ENCODE results near the gene IFNA2. TPM values are rescaled to one million over a fixed set of nuclear protein-coding genes. Genes with fewer than 3 reads are reported as not detected.

The IFNA2 gene
- total and polyA plus RNA-seq, 7 donors, result not detected

DNA sequence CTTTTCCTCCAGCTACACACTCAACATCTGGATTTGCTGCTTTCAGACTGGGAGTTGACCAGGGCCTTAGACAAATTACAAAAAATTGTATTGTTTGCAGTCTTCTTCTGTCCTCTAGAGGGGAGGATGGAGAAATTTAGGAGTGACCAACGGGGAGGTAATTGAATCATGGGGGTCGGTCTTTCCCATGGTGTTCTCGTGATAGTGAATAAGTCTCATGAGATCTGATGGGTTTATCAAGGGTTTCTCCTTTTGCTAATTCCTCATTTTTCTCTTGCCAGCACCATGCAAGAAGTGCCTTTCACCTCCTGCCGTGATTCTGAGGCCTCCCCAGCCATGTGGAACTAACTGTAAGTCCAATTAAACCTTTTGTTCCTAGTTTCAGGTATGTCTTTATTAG, 28.0 kb upstream of the IFNA2 start:
- DNase-seq, result no peak
- intact Hi-C loops (cut with DNase I), result loop anchor here in 1 of 2 donors (2.0 kb wide), 1 partner anchor 20 kb away; no protein-coding TSS in a partner anchor

DNA sequence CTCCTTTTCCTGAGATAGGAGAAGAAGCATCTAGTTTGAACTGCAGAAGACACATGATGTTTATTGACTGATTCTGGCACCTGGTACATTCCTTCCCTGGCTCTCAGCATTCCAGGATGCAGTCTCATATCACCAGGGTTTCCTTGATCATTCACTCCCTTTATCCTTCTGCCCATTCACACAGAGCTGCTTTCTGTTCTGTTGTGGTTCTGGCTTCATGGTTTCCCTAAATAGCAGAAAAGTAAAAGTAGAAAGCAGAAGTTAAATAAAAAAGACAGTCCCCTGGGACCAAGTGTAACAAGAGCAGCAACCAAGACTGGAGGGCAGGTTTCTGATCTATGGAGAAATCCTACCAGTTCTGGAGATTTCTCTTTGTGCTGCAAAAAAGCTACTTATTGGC, 26.9 kb upstream of the IFNA2 start:
- intact Hi-C loops (cut with DNase I), result loop anchor here in 1 of 2 donors (2.0 kb wide), 1 partner anchor 21 kb away; no protein-coding TSS in a partner anchor
- H3K36me3 ChIP-seq (ENCODE audit: insufficient read depth in 1 of 2, low read depth in 1 of 2), result no peaks in the 10 kb centered on the region
- peaks cover 0 to 4% (median 0%) of the 10 kb centered on the region in 3 donors for H3K27me3 ChIP-seq (ENCODE audit: insufficient read depth in 3 of 3, low read length in 2 of 3)
- no peak overlapping the region for H3K4me3 ChIP-seq
- no peak for ATAC-seq
- H3K4me1 ChIP-seq, result no peaks in the 10 kb centered on the region
- no peaks in the 10 kb centered on the region for H3K9me3 ChIP-seq
- TF ChIP-seq, protein P1, sequence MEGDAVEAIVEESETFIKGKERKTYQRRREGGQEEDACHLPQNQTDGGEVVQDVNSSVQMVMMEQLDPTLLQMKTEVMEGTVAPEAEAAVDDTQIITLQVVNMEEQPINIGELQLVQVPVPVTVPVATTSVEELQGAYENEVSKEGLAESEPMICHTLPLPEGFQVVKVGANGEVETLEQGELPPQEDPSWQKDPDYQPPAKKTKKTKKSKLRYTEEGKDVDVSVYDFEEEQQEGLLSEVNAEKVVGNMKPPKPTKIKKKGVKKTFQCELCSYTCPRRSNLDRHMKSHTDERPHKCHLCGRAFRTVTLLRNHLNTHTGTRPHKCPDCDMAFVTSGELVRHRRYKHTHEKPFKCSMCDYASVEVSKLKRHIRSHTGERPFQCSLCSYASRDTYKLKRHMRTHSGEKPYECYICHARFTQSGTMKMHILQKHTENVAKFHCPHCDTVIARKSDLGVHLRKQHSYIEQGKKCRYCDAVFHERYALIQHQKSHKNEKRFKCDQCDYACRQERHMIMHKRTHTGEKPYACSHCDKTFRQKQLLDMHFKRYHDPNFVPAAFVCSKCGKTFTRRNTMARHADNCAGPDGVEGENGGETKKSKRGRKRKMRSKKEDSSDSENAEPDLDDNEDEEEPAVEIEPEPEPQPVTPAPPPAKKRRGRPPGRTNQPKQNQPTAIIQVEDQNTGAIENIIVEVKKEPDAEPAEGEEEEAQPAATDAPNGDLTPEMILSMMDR (IDR thresholded peaks at IDR 0.05), result no peak
- H3K27ac ChIP-seq, result no peak overlapping the region
- no peak for DNase-seq

More for the DNA sequence above, 28.0 kb upstream of the IFNA2 start:
- no peak for ATAC-seq
- H3K9me3 ChIP-seq, result no peaks in the 10 kb centered on the region
- H3K36me3 ChIP-seq (ENCODE audit: insufficient read depth in 1 of 2, low read depth in 1 of 2), result no peaks in the 10 kb centered on the region
- TF ChIP-seq, protein P1 (IDR thresholded peaks at IDR 0.05), result no peak
- H3K4me3 ChIP-seq, result no peak overlapping the region
- H3K27me3 ChIP-seq (ENCODE audit: insufficient read depth in 3 of 3, low read length in 2 of 3), result peaks cover 0 to 4% (median 0%) of the 10 kb centered on the region in 3 donors
- no peak overlapping the region for H3K27ac ChIP-seq
- 64 to 73% (median 73%) methylated on average over 4 of the region's 4 CpGs for WGBS, 3 donors
- no peaks in the 10 kb centered on the region for H3K4me1 ChIP-seq

DNA sequence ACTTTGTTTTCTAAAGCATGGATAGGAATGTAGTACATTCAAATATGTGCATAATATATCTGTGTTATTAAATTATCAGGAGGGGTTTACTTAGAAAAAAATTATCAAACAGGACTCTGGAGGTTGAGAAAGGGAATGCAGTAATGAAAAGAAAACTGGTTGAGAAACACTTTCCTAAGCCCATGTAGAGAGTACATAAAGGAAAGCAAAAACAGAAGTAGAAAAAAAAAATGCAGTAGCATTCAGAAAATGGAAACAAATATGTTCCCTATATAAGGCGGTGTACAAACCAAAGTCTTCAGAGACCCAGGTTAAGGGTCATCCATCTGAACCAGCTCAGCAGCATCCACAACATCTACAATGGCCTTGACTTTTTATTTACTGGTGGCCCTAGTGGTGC, 23.6 kb upstream of the IFNA2 start, which contains the start of gene IFNA8:
Gene IFNA8, plus strand, starts transcription at position 301 of the 400 bp plus-strand sequence. Its CDS starts 60 bp downstream, at position 361.
- Histone ChIP-seq H3K4me1 (no peaks in the 10 kb centered on the region), H3K27me3 (ENCODE audit: insufficient read depth in 3 of 3, low read length in 2 of 3) (peaks cover 0 to 4% (median 0%) of the 10 kb centered on the region in 3 donors), H3K9me3 (no peaks in the 10 kb centered on the region), H3K4me3 (no peak within 1 kb of the TSS), H3K27ac (no peak within 1 kb of the TSS), H3K36me3 (ENCODE audit: insufficient read depth in 1 of 2, low read depth in 1 of 2) (no peaks in the 10 kb centered on the region)
- intact Hi-C loops (cut with DNase I), result no loop called here
- DNase-seq (no peak), ATAC-seq (no peak)
- TF ChIP-seq, protein P1 (IDR thresholded peaks at IDR 0.05), result no peak
- WGBS, 3 donors, result 81 to 88% (median 81%) methylated on average over 1 of the region's 1 CpG

DNA sequence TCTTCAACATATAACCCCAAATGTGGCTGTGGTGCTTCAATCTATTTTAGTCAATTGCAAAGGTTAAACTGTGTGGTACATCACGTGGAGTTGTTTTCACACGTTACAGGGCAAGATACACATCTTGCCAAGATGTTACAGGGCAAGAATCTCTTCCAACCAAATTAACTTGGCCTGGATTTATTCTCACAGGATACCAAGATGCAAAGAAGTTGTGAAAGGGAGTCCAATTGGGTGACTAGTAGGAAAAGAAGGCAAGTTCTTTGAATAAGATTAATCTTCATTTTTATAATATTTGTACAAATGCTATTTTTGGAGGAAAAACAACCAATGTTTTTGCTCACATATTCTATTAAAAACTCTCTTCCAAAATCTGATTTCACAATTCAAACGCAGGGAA, 18.9 kb upstream of the IFNA2 start:
- H3K27me3 ChIP-seq (ENCODE audit: insufficient read depth in 3 of 3, low read length in 2 of 3), result peaks cover 0 to 22% (median 0%) of the 10 kb centered on the region in 3 donors
- WGBS, 3 donors, result 36 to 49% (median 37%) methylated on average over 3 of the region's 3 CpGs
- intact Hi-C loops (cut with DNase I), result no loop called here
- no peaks in the 10 kb centered on the region for H3K9me3 ChIP-seq
- TF ChIP-seq, protein P1 (IDR thresholded peaks at IDR 0.05), result no peak
- DNase-seq (no peak), ATAC-seq (no peak)
- no peaks in the 10 kb centered on the region for H3K36me3 ChIP-seq (ENCODE audit: insufficient read depth in 1 of 2, low read depth in 1 of 2)
- peaks cover 8% of the 10 kb centered on the region for H3K4me1 ChIP-seq
- no peak overlapping the region for H3K4me3 ChIP-seq
- H3K27ac ChIP-seq, result no peak overlapping the region
